Chondrocyte (in vitro differentiated cells): ENCODE results near the gene B3GAT3. TPM values are rescaled to one million over a fixed set of nuclear protein-coding genes. Genes with fewer than 3 reads are reported as not detected.

Source experiments
- DNase-seq: peaks from one replicate; pipeline ENCODE4 v3.0.0; 2021; ENCODE audit warnings: mixed read lengths, low spot score
- H3K27ac Mint-ChIP-seq: one replicate; pipeline ENCODE4 v1.8.0; 2021; ENCODE audit warnings: mild to moderate bottlenecking, moderate library complexity, mixed read lengths; ENCODE audit not compliant: unreplicated experiment
- H3K27me3 Mint-ChIP-seq: 2 replicates; pipeline ENCODE4 v1.8.0; 2021; ENCODE audit warnings: low read depth, mixed read lengths
- H3K36me3 Mint-ChIP-seq: 2 replicates; pipeline ENCODE4 v1.8.0; 2021; ENCODE audit warnings: low read depth, mixed read lengths
- H3K4me1 Mint-ChIP-seq: 2 replicates; pipeline ENCODE4 v1.8.0; 2021; ENCODE audit warnings: low read depth, mild to moderate bottlenecking, mixed read lengths
- H3K4me3 Mint-ChIP-seq: one replicate; pipeline ENCODE4 v1.8.0; 2021; ENCODE audit warnings: mild to moderate bottlenecking, moderate library complexity, mixed read lengths; ENCODE audit not compliant: unreplicated experiment
- H3K9me3 Mint-ChIP-seq: 2 replicates; pipeline ENCODE4 v1.8.0; 2021; ENCODE audit warnings: low read depth, mixed read lengths
- CTCF ChIP-seq: fragments of 200-600 bp; sonication (generic); IDR thresholded peaks from 2 replicates; pipeline ENCODE4 v1.5.0; 2021; ENCODE audit warnings: antibody characterized with exemption, mild to moderate bottlenecking, moderate library complexity
- total RNA-seq: library from RNA; stranded (reverse); gene quantifications from 3 replicates; pipeline ENCODE4 v1.2.1, GENCODE V29; 2021

B3GAT3 gene
- total RNA-seq, 1 donor from 2014 or later = 37.7 TPM

DNA sequence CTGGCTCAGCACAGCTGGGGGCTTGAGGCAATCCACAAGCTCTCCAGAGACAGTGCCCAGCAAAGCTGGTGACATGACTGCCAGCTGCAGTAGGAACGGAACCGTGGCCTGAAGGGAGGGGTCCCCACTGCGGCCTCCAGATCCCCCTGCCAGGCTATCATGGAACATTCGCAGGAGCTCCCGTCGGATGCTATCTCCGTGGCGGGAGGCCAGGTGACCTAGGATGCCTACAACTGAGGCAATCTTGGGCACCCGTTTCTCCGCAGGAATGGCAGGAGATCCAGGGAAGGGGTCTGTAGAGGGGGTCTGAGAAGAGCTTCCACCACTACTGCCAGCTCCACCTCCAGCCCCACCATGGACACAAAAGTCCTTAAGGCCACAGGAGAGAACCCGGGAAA, 27.2 kb upstream of the B3GAT3 start:
- no peak overlapping the region for H3K27ac Mint-ChIP-seq
- DNase-seq = no peak
- H3K9me3 Mint-ChIP-seq = no peaks in the 10 kb centered on the region
- peaks cover 32% of the 10 kb centered on the region for H3K4me1 Mint-ChIP-seq
- no peak for TF ChIP-seq CTCF
- H3K4me3 Mint-ChIP-seq = no peak overlapping the region
- no peaks in the 10 kb centered on the region for H3K27me3 Mint-ChIP-seq
- H3K36me3 Mint-ChIP-seq = peaks cover 5% of the 10 kb centered on the region

DNA sequence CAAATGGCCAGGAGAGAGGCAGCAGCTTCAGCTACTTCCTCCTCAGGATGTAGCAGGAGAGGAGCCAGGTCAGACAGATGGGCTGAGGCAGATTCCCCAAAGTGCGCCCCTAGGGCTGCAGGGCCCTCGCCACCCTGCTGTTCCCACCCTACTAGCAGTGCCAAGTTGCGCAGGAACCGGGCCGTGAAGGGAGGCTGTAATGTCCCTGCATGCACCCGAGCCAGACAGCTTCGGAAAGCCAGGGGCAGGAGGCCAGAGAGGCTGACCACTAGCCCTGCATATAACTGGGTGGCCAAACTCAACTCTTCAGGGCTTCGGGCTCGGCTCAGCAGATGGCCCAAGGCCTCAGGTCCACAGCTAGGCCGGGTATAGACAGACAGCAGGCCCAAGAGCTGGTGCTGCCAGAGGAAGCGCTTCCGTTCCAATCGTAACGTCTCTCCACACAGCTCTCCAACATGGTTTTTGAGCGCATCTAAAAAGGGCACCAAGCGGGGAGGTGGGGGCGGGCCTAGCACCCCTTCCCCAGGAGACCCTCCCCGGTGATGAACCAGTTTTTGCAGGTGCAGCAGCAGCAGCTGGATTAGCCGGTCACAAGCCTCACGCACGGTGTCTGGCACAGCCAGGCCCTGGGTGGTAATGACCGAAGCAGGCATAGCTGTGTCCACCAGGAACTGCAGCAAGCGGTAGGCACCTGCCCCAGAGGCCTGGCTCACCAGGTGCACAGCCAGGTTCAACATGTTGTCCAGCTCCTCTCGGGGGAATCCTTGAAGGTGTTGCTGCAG, 26.6 kb upstream of the B3GAT3 start:
- Mint-ChIP-seq H3K27ac (peak overlapping the region; percentile 2), H3K4me3 (no peak overlapping the region), H3K4me1 (peaks cover 28% of the 10 kb centered on the region), H3K9me3 (no peaks in the 10 kb centered on the region), H3K36me3 (peaks cover 5% of the 10 kb centered on the region), H3K27me3 (no peaks in the 10 kb centered on the region)
- no peak for TF ChIP-seq CTCF
- no peak for DNase-seq

- no peak for DNase-seq
- TF ChIP-seq CTCF = no peak
- H3K27me3 Mint-ChIP-seq = no peaks in the 10 kb centered on the region
- H3K36me3 Mint-ChIP-seq = peaks cover 5% of the 10 kb centered on the region
- H3K4me3 Mint-ChIP-seq = no peak overlapping the region
- H3K9me3 Mint-ChIP-seq = no peaks in the 10 kb centered on the region
- peaks cover 25% of the 10 kb centered on the region for H3K4me1 Mint-ChIP-seq
- peak overlapping the region; percentile 63 for H3K27ac Mint-ChIP-seq
Observed at GRCh38 chr11:62647609-62648005, 25.8 kb upstream of the B3GAT3 start.

GRCh38 chr11:62646825-62647608, 25.2 kb upstream of the B3GAT3 start:
- Mint-ChIP-seq H3K27me3 (no peaks in the 10 kb centered on the region), H3K36me3 (peaks cover 5% of the 10 kb centered on the region), H3K4me1 (peaks cover 20% of the 10 kb centered on the region), H3K27ac (peak overlapping the region; percentile 95), H3K9me3 (no peaks in the 10 kb centered on the region), H3K4me3 (peak overlapping the region; percentile 98)
- no peak for TF ChIP-seq CTCF
- no peak for DNase-seq

DNA sequence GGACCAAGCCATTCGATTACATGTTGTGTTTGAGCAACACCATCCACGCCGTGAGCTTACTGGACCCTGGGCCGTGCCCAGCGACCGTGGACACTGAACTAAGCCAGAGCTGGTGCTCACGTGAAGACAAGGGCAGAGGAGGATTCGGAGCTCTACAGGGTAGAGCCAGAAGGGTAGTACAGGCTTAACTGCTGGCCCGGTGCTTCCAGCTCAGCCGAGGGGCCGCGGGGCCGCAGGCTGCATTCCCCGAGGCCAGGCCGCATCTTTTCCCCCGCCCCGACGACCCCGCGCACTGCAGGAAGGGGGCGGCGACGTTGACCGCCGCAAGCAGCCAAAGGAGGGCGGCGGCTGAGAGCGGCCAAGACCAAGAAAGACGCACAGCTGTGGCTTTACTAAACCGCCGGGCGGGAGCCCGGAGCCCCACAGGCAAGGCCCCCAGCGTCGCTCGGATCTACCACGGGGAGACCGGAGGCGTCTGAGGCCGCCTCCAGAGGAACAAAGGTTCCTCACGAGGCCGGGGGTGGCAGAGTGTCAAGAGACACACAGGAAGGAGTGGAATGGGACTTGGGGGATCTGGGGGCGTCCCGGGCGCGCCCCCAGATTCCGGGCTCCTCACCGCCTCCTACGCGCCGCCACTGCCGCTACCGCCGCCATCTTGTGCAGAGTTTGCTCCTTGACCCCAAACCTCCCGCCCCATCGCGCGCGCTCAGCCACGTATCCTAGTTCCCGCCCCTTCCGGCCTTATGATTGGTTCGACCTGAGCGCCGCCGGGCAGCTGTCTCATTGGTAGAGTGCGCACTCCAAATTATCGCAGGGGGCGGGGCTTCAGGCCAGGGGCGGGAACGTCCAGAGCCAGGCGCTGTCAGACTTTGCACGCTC, 24.4 kb upstream of the B3GAT3 start, which contains the start of gene GANAB:
Gene GANAB, minus strand, starts transcription at position 668 of the 879 bp plus-strand sequence. Its CDS starts 14 bp downstream, at position 654.
- peaks cover 5% of the 10 kb centered on the region for H3K36me3 Mint-ChIP-seq
- peak within 1 kb of the TSS; percentile 98 for H3K4me3 Mint-ChIP-seq
- H3K27ac Mint-ChIP-seq = peak within 1 kb of the TSS; percentile 95
- H3K27me3 Mint-ChIP-seq = no peaks in the 10 kb centered on the region
- peak; percentile 100 for DNase-seq
- TF ChIP-seq CTCF = peak; percentile 29
- H3K9me3 Mint-ChIP-seq = no peaks in the 10 kb centered on the region
- peaks cover 16% of the 10 kb centered on the region for H3K4me1 Mint-ChIP-seq
